ENCODE measurements around the gene MAP2K6.

DNA sequence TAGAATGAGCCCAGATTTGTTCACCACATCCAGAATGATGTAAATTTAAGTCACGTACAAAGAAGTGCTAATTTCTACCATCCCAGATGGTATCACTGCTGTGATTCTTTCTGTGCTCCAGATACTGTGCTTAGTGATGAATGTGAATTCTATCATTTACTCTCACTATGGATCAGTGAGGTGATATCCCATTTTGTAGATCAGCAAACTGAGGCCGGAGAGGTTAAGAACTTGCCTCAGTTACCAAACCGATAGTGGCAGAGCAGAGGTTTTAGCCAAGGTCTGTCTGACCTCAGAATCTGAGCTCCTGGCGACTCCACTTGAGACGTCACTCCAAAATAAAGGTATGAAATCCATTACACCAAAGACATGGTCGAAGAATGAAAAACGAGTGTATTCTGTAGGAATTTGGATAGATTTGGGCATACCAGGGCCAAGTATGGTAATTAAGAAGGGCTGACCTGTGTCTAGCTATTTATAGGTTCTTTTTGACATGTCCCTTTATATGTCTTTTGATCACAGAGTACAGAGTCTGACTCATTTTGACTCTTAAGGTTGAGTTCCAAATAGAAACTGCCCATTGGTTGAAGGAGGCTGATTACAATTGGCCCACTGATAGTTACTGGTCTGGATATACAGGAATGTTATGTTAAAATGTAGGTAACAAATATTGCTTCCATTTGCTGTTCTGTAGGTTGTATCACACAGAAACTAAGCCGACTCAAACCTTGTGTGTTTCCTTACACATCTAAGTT lies 10.0 kb downstream of the MAP2K6 start:
- TF ChIP-seq, protein P1, sequence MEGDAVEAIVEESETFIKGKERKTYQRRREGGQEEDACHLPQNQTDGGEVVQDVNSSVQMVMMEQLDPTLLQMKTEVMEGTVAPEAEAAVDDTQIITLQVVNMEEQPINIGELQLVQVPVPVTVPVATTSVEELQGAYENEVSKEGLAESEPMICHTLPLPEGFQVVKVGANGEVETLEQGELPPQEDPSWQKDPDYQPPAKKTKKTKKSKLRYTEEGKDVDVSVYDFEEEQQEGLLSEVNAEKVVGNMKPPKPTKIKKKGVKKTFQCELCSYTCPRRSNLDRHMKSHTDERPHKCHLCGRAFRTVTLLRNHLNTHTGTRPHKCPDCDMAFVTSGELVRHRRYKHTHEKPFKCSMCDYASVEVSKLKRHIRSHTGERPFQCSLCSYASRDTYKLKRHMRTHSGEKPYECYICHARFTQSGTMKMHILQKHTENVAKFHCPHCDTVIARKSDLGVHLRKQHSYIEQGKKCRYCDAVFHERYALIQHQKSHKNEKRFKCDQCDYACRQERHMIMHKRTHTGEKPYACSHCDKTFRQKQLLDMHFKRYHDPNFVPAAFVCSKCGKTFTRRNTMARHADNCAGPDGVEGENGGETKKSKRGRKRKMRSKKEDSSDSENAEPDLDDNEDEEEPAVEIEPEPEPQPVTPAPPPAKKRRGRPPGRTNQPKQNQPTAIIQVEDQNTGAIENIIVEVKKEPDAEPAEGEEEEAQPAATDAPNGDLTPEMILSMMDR (IDR thresholded peaks at IDR 0.05) = no peak
- TF ChIP-seq POLR2A (IDR thresholded peaks at IDR 0.05) = no peak
